ENCODE results near the gene EIF3L.

The EIF3L gene

DNA sequence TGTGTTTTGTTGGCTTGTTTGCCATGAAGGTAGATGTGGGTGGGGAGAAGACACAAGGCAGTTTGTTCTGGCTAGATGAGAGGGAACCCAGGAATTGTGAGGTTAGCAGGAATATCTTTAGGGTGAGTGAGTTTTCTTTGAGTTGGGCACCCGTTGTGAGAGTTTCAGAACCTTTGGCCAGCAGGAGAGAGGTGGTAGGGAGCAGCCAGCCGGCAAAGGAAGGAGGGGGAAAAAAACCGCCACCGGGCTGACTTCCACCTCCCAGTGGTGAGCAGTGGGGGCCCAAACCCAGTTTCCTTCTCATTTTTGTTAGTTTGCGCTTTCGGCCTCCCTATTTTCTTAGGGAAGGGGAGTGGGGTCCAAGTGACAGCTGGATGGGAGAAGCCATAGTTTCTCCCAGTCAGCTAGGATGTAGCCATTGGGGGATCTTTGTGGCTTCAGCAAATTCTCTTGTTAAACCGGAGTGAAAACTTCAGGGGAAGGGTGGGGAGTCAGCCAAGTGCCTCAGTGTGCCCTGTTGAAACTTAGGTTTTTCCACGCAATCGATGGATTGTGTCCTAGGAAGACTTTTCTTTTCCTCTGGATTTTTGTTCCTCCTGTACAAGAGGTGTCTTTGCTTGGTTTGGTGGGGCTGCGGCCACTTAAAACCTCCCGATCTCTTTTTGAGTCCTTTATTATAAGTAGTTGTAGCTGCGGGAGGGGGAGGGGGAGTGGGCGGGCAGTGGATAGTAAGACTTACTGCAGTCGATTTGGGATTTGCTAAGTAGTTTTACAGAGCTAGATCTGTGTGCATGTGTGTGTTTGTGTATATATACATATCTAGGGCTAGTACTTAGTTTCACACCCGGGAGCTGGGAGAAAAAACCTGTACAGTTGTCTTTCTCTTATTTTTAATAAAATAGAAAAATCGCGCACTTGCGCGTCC lies 42.5 kb upstream of the EIF3L start:
- peaks cover 3% of the 10 kb centered on the region for H3K4me1 ChIP-seq (ENCODE audit: control insufficient read depth, insufficient read depth, low read length, unreplicated experiment)
- H2AFZ ChIP-seq (ENCODE audit: low read length, unreplicated experiment) = no peak overlapping the region
- peak overlapping the region; percentile 19; the same call in 1 of the 2 replicates for H3K27ac ChIP-seq (ENCODE audit: low read depth, low read length)
- no peaks in the 10 kb centered on the region for H3K27me3 ChIP-seq (ENCODE audit: insufficient read depth, low read length)
- H3K4me3 ChIP-seq (ENCODE audit: low read depth, low read length) = peak overlapping the region; percentile 94
- no peaks in the 10 kb centered on the region for H3K36me3 ChIP-seq (ENCODE audit: insufficient read depth, low read length)
- peaks cover 17% of the 10 kb centered on the region for H3K79me2 ChIP-seq (ENCODE audit: control insufficient read depth, insufficient read depth, low read length, unreplicated experiment)

- Histone ChIP-seq H2AFZ (ENCODE audit: low read length, unreplicated experiment) (no peak within 1 kb of the TSS), H3K4me3 (ENCODE audit: low read depth, low read length) (peak within 1 kb of the TSS; percentile 94), H3K27ac (ENCODE audit: low read depth, low read length) (peak within 1 kb of the TSS; percentile 19; the same call in 1 of the 2 replicates), H3K79me2 (ENCODE audit: control insufficient read depth, insufficient read depth, low read length, unreplicated experiment) (peaks cover 17% of the 10 kb centered on the region), H3K4me1 (ENCODE audit: control insufficient read depth, insufficient read depth, low read length, unreplicated experiment) (peaks cover 3% of the 10 kb centered on the region), H3K27me3 (ENCODE audit: insufficient read depth, low read length) (no peaks in the 10 kb centered on the region), H3K36me3 (ENCODE audit: insufficient read depth, low read length) (no peaks in the 10 kb centered on the region)
Measured at GRCh38 chr22:37807410-37808293, 41.6 kb upstream of the EIF3L start, which contains the start of gene GCAT. TSS of gene GCAT (plus strand) at chr22:37807934. CDS start at chr22:37807968, 34 bp downstream.

GRCh38 chr22:37808294-37808657 lies 40.9 kb upstream of the EIF3L start:
- Histone ChIP-seq H2AFZ (ENCODE audit: low read length, unreplicated experiment) (no peak overlapping the region), H3K79me2 (ENCODE audit: control insufficient read depth, insufficient read depth, low read length, unreplicated experiment) (peaks cover 17% of the 10 kb centered on the region), H3K36me3 (ENCODE audit: insufficient read depth, low read length) (no peaks in the 10 kb centered on the region), H3K27ac (ENCODE audit: low read depth, low read length) (no peak overlapping the region), H3K4me1 (ENCODE audit: control insufficient read depth, insufficient read depth, low read length, unreplicated experiment) (peaks cover 3% of the 10 kb centered on the region), H3K27me3 (ENCODE audit: insufficient read depth, low read length) (no peaks in the 10 kb centered on the region), H3K4me3 (ENCODE audit: low read depth, low read length) (peak overlapping the region; percentile 94)

DNA sequence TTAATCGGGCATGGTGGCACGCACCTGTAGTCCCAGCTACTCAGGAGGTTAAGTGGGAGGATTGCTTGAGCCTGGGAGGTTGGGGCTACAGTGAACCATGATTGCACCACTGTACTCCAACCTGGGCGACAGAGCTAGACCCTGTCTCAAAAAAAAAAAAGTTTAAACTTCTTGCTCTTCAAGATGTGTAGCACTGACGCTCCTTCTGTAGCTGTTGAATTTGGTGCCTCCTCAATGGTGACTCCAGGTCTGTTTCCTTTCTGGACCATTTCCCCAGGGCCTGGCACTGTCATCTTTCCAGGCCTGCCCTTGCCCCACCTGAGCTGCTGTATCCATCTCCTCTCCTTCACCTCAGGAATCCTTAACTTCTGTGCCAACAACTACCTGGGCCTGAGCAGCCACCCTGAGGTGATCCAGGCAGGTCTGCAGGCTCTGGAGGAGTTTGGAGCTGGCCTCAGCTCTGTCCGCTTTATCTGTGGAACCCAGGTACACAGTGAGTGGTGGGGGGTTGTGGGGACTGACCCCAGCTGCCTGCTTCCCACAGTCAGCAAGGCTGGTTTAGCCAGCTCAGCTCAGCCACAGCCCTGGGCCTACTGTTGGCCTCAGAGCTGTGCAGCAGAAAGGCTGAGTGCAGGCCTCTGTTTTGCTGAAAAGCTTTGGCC lies 39.4 kb upstream of the EIF3L start:
- Histone ChIP-seq H3K27ac (ENCODE audit: low read depth, low read length) (no peak overlapping the region), H3K4me1 (ENCODE audit: control insufficient read depth, insufficient read depth, low read length, unreplicated experiment) (no peaks in the 10 kb centered on the region), H3K27me3 (ENCODE audit: insufficient read depth, low read length) (no peaks in the 10 kb centered on the region), H3K4me3 (ENCODE audit: low read depth, low read length) (no peak overlapping the region), H2AFZ (ENCODE audit: low read length, unreplicated experiment) (no peak overlapping the region), H3K79me2 (ENCODE audit: control insufficient read depth, insufficient read depth, low read length, unreplicated experiment) (peaks cover 17% of the 10 kb centered on the region), H3K36me3 (ENCODE audit: insufficient read depth, low read length) (no peaks in the 10 kb centered on the region)

DNA sequence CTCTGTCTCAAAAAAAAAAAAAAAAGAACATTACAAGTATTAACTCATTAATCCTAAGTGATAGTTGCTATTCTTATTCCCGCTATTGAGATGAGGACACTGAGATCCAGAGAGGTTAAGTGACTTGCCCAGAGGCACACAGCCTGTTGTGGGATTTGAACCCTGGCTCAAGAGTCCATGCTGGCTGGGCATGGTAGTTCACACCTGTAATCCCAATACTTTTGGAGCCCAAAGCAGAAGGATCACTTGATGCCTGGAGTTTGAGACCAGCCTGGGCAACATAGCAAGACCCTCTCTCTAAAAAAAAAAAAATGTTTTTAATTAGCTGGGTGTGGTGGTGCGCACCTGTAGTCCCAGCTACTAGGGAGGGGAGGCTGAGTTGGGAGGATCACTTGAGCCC lies 37.4 kb upstream of the EIF3L start:
- H3K4me3 ChIP-seq (ENCODE audit: low read depth, low read length) = no peak overlapping the region

GRCh38 chr22:37812869-37813678 lies 36.1 kb upstream of the EIF3L start:
- no peaks in the 10 kb centered on the region for H3K36me3 ChIP-seq (ENCODE audit: insufficient read depth, low read length)
- no peak overlapping the region for H3K27ac ChIP-seq (ENCODE audit: low read depth, low read length)
- no peak overlapping the region for H2AFZ ChIP-seq (ENCODE audit: low read length, unreplicated experiment)
- no peak overlapping the region for H3K4me3 ChIP-seq (ENCODE audit: low read depth, low read length)
- no peaks in the 10 kb centered on the region for H3K27me3 ChIP-seq (ENCODE audit: insufficient read depth, low read length)
- H3K79me2 ChIP-seq (ENCODE audit: control insufficient read depth, insufficient read depth, low read length, unreplicated experiment) = no peaks in the 10 kb centered on the region
- H3K4me1 ChIP-seq (ENCODE audit: control insufficient read depth, insufficient read depth, low read length, unreplicated experiment) = no peaks in the 10 kb centered on the region

More for the DNA sequence above, 37.4 kb upstream of the EIF3L start:
- H3K27me3 ChIP-seq (ENCODE audit: insufficient read depth, low read length) = no peaks in the 10 kb centered on the region
- H2AFZ ChIP-seq (ENCODE audit: low read length, unreplicated experiment) = no peak overlapping the region
- peaks cover 2% of the 10 kb centered on the region for H3K79me2 ChIP-seq (ENCODE audit: control insufficient read depth, insufficient read depth, low read length, unreplicated experiment)
- H3K36me3 ChIP-seq (ENCODE audit: insufficient read depth, low read length) = no peaks in the 10 kb centered on the region
- no peak overlapping the region for H3K27ac ChIP-seq (ENCODE audit: low read depth, low read length)
- no peaks in the 10 kb centered on the region for H3K4me1 ChIP-seq (ENCODE audit: control insufficient read depth, insufficient read depth, low read length, unreplicated experiment)

DNA sequence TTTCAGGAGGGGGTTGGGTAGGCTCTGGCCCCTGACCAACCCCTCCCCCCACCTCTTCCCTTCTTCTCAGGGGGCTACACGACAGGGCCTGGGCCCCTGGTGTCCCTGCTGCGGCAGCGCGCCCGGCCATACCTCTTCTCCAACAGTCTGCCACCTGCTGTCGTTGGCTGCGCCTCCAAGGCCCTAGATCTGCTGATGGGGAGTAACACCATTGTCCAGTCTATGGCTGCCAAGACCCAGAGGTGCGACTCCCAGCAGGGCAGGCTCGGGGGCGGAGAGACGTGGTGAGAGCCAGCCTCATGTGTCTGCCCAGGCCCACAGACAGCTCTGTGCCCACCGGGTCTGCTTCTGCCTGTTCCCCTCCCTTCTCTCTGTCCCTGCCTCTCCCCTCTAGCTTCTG lies 33.6 kb upstream of the EIF3L start:
- Histone ChIP-seq H2AFZ (ENCODE audit: low read length, unreplicated experiment) (no peak overlapping the region), H3K4me3 (ENCODE audit: low read depth, low read length) (no peak overlapping the region), H3K79me2 (ENCODE audit: control insufficient read depth, insufficient read depth, low read length, unreplicated experiment) (no peaks in the 10 kb centered on the region), H3K27me3 (ENCODE audit: insufficient read depth, low read length) (no peaks in the 10 kb centered on the region), H3K4me1 (ENCODE audit: control insufficient read depth, insufficient read depth, low read length, unreplicated experiment) (no peaks in the 10 kb centered on the region), H3K36me3 (ENCODE audit: insufficient read depth, low read length) (no peaks in the 10 kb centered on the region), H3K27ac (ENCODE audit: low read depth, low read length) (no peak overlapping the region)

GRCh38 chr22:37816543-37817180 lies 32.6 kb upstream of the EIF3L start:
- no peak overlapping the region for H2AFZ ChIP-seq (ENCODE audit: low read length, unreplicated experiment)
- no peaks in the 10 kb centered on the region for H3K27me3 ChIP-seq (ENCODE audit: insufficient read depth, low read length)
- no peaks in the 10 kb centered on the region for H3K79me2 ChIP-seq (ENCODE audit: control insufficient read depth, insufficient read depth, low read length, unreplicated experiment)
- H3K4me3 ChIP-seq (ENCODE audit: low read depth, low read length) = no peak overlapping the region
- no peak overlapping the region for H3K27ac ChIP-seq (ENCODE audit: low read depth, low read length)
- no peaks in the 10 kb centered on the region for H3K4me1 ChIP-seq (ENCODE audit: control insufficient read depth, insufficient read depth, low read length, unreplicated experiment)
- H3K36me3 ChIP-seq (ENCODE audit: insufficient read depth, low read length) = no peaks in the 10 kb centered on the region

- Histone ChIP-seq H3K4me3 (ENCODE audit: low read depth, low read length) (peak overlapping the region; percentile 66), H3K36me3 (ENCODE audit: insufficient read depth, low read length) (no peaks in the 10 kb centered on the region), H3K79me2 (ENCODE audit: control insufficient read depth, insufficient read depth, low read length, unreplicated experiment) (no peaks in the 10 kb centered on the region), H3K27ac (ENCODE audit: low read depth, low read length) (no peak overlapping the region), H2AFZ (ENCODE audit: low read length, unreplicated experiment) (peak overlapping the region; percentile 13), H3K27me3 (ENCODE audit: insufficient read depth, low read length) (no peaks in the 10 kb centered on the region), H3K4me1 (ENCODE audit: control insufficient read depth, insufficient read depth, low read length, unreplicated experiment) (no peaks in the 10 kb centered on the region)
Measured at GRCh38 chr22:37817705-37818408, 31.4 kb upstream of the EIF3L start.
